ENCODE data around the gene CNOT8.
"Not testable (repeated sequence)": the region's sequence is repeated elsewhere in the genome, so short reads cannot be mapped to it uniquely, and the experiment has no call there.

Gene CNOT8

DNA sequence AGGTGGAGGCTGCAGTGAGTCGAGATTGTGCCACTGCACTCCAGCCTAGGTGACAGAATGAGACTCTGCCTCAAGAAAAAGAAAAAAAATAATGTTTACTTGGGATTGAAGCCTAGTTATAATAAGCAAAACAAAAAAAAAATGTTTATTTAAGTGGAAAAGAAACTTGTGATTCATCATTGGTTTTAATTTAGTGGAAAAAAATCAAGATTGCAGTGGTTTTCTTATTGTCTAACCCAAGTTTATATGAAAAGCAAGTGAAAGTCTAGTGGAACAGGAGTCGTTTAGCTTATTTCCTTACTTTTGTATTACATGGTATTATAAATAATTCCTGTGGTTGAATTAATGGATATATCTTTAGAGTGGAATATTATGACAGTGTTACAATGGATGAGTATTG lies 8.4 kb downstream of the CNOT8 start:
- no peak for DNase-seq

GRCh38 chr5:154868702-154869101 lies 10.3 kb downstream of the CNOT8 start:
- no peak for DNase-seq

- DNase-seq: no peak
Observed at GRCh38 chr5:154871734-154872133, 13.3 kb downstream of the CNOT8 start.

- no peak for DNase-seq
Observed at GRCh38 chr5:154873791-154874331, 15.4 kb downstream of the CNOT8 start.

DNA sequence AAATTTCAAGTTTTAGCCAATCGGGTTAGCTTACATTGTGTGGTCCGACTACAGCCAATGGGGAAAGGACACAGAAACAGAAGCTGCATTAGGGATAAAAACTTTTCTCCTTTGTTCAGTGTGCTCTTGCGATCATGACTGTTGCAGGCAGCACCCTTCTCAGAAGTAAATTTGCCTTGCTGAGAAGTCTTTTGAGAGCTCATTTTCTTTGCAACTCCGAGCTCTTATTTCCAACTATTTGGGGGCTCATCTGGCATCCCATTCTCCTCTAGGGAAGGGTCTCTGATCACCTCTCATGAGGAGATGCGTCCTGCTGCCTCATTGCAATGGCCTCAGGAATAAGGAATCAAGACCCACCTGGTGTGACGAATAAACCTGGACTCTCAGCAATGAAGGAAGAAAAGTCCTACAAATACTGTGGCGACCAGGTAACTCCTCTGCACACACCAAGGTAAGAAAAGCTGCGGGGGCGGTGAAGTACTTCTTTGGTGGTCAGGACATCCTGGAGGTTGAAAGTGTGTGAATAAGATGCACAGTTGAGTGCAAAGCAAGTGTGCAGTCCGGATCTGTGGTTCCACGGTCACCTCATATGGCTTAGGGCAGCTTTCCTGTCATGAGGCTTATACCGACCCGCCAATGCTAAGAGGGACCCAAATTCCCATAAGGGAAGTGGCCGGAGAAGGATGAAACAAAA lies 20.4 kb downstream of the CNOT8 start:
- no peak for DNase-seq

GRCh38 chr5:154881986-154882385 lies 23.6 kb downstream of the CNOT8 start:
- DNase-seq: no peak

DNA sequence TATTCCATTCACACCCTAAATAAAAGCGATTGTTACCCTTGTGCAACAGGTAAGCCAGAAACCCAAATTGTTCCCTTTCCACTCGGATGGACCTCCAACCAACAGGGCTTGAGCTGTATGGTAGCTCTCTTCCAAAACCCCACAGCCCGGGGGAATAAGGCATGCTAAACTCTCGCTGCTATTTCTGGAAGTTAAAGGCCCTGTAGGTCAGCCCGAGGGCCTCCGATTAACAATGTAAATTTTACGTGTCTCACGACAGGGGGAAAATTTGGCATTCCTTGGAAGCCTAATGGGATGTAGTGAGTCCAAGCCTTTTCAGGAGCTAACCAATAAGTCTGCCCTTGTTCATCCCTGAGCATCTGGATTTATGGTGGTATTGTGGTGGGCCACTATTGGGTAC lies 26.0 kb downstream of the CNOT8 start:
- DNase-seq: no peak

- no peak for DNase-seq
Observed at GRCh38 chr5:154885439-154885838, 27.0 kb downstream of the CNOT8 start.

GRCh38 chr5:154892369-154892771 lies 33.9 kb downstream of the CNOT8 start:
- no peak for DNase-seq

DNA sequence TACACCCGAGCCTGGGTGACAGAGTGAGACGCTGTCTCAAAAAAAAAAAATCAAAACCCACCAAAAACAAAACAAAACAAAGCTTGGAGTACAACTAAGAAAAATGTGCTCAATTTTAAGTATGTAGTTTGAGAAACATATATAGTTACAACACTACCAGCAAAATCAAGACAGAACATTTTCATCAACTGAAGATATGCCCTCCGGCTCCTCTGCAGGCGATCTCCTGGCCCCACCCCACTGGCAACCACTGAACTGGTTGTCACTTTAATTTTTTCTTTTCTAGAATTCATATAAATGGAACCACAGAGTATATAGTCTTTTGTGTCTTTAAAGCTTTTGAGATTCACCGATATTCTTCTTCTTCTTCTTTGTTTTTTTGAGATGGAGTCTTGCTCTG lies 35.0 kb downstream of the CNOT8 start:
- no peak for DNase-seq

DNA sequence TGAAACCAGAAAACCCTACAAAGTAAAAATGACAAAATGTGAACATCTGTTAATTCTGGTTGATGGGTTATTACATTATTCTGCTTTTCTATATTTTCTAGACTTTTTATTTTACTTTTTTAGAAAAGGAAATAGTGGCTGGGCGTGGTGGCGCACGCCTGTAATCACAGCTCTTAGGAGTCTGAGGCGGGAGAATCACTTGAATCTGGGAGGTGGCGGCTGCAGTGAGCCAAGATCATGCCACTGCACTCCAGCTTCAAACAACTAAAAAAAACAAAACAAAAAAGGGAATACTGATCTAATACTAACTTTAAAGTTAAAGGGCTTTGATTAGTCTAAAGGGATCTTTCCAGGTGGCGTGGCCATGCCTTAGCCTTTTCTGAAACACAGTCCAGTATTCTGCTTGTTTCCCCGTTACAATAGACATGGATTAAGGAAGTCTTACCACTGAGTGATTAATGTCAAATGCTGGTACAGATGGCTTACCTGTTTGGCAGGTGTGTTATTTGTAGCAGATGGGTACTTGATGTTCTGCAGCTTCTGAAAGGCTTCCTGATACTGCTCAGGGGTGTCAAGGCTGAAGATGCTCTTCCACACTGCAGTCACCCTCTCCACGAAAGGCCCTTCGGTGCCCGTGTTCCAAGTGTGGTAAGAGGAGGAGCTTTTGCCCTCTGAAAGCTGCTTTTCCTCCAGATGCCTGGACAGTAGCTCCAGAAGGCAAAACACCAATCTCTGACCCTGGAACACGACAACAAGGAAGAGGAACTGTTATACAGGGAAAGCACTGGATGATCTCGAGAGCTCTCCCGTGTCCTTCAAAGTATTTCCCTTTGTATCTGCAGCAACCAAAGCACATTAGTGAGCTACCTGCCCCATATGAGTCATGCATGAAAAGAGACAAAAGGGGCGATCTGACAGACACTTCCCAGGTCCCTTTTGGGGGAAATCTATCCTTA lies 37.5 kb downstream of the CNOT8 start:
- no peak for DNase-seq

- DNase-seq: no peak
Observed at GRCh38 chr5:154896562-154897165, 38.2 kb downstream of the CNOT8 start.

- no peak for DNase-seq
Observed at GRCh38 chr5:154898210-154898609, 39.8 kb downstream of the CNOT8 start.

- no peak for DNase-seq
Observed at GRCh38 chr5:154899151-154899816, 40.9 kb downstream of the CNOT8 start.

DNA sequence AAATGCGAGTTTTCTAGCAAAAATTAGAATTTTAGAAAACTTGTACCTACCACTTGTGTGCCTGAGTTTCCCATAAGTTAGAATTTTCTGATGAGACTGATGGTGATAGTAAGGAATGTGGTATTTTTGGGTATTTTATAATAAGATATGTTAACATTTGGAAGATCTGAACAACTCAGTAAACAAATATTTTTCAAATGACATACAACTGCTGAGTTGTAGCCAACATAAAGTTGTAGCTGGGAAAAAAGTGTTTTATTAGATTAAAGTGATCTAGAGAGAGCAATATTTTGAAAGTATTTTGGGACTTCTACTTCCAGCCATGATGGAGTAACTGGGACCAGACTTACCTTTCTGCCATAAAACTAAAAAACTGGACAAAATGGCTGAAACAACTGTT lies 41.6 kb downstream of the CNOT8 start:
- DNase-seq: no peak

DNA sequence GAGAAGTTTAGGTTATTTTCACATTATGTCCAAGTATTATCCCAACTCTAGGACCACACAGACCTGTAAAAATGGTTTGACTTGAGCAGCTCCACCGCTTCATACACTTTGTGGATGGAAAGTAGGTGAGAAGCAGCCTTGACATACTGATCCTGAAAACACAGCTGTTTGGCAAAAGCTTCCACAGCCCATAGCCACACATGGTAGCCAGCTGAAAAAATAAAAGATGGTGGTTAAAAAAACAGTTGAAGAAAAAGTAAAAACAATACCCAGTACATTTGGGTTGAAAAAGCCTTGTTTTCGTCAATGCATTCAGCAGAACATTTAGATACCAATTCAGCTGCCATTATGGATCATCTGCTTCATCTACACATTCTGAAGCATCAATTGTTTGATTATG lies 42.8 kb downstream of the CNOT8 start:
- no peak for DNase-seq

DNA sequence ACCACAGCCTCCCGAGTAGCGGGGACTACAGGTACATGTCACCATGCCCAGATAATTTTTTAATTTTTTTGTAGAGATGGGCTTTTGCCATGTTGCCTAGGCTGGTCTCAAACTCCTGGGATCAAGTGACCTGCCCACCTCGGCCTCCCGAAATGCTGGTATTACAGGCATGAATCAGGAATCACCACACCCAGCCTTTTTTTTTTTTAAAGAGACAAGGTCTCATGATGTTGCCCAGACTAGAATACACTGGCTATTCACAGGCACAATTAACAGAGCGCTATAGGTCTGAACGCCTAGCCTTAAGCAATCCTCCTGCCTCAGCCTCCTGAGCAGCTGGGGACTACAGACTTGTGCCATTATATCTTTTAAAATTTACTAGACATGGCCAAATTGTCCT lies 43.5 kb downstream of the CNOT8 start:
- no peak for DNase-seq

DNA sequence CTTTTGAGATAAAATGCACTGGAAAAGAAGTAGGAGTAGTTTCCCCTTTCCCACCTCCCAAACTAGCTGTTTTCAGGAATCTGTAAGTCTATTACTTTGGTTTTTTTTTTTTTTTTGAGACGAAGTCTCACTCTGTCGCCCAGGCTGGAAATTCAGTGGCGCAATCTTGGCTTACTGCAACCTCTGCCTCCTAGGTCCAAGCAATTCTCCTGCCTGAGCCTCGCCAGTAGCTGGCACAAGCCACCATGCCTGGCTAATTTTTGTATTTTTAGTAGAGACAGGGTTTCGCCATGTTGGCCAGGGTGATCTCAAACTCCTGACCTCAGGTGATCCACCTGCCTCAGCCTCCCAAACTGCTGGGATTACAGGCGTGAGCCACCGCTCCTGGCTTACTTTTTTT lies 47.2 kb downstream of the CNOT8 start:
- DNase-seq: not testable (repeated sequence)

DNA sequence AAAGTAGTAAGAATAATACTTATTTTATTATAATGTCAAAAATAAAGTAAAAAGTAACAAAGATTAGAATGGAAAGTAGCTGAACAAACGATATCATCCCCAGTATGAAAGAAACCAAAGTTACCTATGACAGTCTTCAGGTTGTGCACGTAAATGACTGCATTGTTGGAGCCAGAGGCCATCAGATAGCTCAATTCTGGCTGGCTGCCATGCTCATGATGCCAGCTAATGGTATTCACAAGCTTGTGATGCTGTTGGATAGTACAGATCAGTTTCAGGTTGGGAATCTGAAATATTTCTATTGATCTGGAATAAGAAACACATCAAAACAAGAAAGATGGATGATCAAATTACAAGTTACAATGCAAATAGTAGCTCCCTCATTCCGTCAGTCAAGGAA lies 58.4 kb downstream of the CNOT8 start:
- DNase-seq: no peak

DNA sequence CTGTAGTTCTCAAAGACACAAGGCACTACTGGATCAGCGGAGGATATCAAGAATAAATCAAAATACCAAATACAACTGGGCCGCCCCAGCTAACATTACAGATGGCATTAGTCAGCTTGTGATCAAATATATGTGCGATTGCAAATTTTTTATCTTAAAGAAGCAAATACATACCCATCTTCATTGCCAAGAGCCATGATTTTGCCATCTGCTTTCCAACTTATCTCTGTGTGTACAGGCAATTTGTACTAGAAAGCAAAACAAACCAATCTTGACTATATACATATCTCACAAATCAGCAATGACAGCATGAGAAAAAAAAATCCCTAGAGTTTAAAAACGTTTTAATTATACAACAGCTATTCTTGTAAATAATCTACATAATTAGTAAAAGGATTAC lies 59.3 kb downstream of the CNOT8 start:
- no peak for DNase-seq

DNA sequence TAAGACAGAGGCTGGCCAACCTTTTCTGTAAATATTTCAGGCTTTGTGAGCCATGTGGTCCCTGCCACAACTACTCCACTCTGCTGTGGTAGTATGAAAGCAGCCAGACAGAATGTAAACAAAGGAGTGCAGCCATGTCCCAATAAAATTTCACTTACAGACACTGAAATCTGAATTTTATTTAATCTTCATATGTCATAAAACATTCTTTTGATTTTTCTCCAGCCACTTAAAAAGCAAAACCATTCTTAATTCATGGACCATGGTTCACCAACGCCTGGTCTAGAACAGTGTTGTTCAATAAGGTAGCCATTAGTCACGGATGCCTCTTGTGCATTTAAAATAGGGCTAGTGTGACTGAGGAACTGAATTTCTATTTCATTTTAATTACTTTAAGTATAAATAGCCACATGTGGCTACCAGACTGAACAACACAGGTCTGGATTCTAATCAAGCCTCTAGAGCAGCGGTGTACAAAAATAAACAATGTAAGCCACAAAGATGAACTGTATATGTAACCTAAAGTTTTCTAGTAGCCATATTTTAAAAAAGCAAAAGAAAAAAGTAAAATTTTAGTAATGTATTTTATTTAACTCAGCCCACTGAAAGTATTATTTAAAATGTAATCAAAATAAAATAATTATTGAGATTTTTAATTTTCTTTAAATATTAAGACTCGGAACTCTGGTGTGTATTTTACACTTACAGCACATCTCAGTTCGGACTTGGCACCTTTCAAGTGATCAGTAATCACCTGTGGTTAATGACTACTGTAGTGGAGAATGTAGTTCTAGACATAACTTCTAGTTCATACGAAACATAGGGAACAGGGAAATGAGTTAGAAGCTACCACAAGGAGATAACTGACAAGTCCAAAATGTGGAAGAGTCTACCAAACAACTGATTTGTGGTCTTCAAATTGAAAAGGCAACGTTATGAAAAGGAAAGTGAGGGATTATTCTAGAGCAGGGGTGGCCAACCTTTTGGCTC lies 65.3 kb downstream of the CNOT8 start:
- no peak for DNase-seq

Data from activated T-cell treated with anti-CD3 and anti-CD28 coated beads, Interleukin-2, amount 50 U/mL, for 48 hours (primary cell).